ENCODE results near the gene SORBS1.

DNA sequence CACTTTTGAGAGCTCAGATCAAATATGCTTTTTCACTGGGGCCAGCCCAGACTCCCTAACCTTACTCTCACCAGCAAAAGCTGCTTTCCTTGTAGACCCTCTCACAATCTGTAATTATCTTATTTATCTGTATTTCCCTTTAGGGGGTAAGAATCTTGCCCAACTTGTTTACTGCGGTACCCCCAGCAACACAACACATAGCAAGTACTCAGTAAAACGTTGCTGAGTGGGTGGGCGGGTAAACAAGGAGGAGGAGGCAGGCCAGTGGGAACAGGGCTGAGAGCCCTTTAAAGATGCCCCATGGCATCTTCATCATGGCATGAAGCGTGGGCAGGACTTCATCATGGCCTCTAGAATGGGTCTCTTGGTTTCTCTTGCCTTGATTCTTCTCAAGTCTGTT lies 64.2 kb downstream of the SORBS1 start:
- TF ChIP-seq TEAD4 (IDR thresholded peaks at IDR 0.05; ENCODE audit: low read length) = no peak
- TF ChIP-seq TEAD4 (CRISPR knock-in tag; IDR thresholded peaks at IDR 0.05; ENCODE audit: borderline replicate concordance) = no peak
- no peak for TF ChIP-seq EHMT2 (IDR thresholded peaks at IDR 0.05)
- TF ChIP-seq TGIF2 (CRISPR knock-in tag; IDR thresholded peaks at IDR 0.05) = no peak
- TF ChIP-seq CTCF (IDR thresholded peaks at IDR 0.05 in 2 of 3, conservative IDR thresholded peaks at IDR 0.05 in 1 of 3; ENCODE audit: insufficient read depth in 2 of 3, low read depth in 1 of 3, low read length in 3 of 3) = no peak
- TF ChIP-seq, protein P1, sequence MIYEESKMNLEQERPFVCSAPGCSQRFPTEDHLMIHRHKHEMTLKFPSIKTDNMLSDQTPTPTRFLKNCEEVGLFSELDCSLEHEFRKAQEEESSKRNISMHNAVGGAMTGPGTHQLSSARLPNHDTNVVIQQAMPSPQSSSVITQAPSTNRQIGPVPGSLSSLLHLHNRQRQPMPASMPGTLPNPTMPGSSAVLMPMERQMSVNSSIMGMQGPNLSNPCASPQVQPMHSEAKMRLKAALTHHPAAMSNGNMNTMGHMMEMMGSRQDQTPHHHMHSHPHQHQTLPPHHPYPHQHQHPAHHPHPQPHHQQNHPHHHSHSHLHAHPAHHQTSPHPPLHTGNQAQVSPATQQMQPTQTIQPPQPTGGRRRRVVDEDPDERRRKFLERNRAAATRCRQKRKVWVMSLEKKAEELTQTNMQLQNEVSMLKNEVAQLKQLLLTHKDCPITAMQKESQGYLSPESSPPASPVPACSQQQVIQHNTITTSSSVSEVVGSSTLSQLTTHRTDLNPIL (CRISPR knock-in tag; IDR thresholded peaks at IDR 0.05) = no peak
- no peak for TF ChIP-seq HDAC2 (IDR thresholded peaks at IDR 0.05)
- TF ChIP-seq KDM4B (IDR thresholded peaks at IDR 0.05; ENCODE audit: borderline replicate concordance in 2 of 2, low read depth in 1 of 2) = no peak
